CD4-positive, alpha-beta T cell treated with Interleukin-17A for 1 hour (primary cell): ENCODE measurements around the gene REELD1.

Experiments
- DNase-seq: peaks from one replicate; pipeline ENCODE4 v3.0.0-alpha.2; 2020

REELD1 gene

DNA sequence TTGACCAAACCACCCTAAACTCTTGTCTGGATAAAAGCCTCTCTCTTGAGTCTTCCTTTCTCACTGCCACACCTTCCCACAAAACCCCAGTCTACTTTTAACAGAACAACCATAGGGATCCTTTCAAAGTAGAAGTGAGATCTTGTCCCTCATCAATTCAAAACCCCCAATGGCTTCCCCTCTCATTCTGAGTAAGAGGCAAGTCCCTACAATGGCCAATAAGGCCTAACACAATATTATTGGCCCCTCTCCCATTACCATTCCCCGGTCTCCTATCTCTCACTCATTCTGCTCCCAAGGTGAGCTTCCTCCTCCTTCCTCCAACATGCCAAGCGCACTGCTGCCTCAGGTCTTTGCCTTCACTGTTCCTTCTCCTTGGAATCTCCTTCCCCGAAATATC, 57.1 kb downstream of the REELD1 start:
- no peak for DNase-seq

DNA sequence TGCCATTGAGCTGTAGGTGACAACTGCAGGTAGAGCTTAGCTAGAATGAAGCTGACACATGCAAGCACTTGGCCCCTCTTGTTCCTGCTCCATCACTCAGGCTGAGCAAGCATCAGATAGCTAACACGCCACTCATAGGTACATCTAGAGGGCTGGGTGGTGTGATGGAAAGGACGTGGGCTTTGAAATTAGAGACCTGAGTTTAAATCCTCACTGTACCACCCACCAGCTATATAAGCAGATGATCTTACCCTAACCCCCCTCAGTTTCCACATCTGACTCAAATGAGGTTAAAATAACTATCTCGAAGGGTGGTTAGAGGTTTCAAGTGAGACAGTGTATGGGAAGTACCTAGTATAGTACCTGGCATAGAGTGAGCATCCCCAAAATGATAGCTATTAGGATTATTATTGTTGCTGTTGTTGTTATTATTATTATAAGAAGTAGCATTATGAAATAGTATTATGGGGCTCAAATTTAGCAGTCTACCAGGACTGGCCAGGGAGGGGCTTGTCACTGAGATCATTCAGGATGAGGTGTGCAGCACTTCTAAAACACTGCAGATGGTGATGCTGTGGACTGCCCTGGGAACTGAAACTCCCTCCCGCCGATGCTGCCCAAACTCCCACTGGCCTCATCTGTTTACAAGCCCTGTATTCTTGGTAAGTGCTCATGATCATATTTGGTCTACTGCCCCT, 59.0 kb downstream of the REELD1 start:
- DNase-seq, result no peak

DNA sequence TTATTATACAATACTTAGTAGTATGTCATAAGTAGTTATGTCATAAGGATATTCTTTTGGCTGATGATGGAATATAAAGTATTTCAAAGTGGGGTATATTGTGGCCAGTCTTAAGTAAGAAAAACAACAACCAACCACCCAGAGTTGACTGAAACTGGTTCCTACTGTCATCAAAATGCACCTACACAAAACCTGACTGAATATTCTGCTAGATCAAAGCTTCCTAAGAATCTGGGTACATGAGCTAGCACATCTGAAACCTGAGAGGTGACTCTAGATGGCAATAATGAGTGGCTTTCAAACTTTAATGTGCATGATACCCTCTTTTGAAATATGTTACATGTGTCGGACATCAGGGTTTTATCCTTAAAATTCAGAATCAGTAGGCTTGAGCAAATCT, 60.4 kb downstream of the REELD1 start:
- no peak for DNase-seq

DNA sequence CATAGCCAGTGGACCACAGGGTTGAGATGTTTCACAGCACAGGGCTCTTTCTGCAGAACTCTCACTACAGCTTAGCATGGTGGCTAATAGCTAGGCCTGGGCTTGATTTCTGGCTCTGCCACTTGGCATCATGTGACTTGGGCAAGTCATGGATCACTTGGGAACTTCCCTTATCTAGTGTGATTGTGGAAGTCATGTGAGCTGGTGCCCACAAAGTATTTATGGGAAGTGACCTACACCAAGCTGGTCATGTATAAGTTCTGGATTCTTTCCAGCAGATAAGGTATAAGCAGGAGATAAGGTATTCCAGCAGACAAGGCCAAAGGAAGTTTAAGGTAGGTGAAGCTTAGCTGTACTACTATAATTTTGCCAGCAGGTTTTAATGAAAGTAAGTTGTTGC, 61.0 kb downstream of the REELD1 start:
- DNase-seq, result no peak

DNA sequence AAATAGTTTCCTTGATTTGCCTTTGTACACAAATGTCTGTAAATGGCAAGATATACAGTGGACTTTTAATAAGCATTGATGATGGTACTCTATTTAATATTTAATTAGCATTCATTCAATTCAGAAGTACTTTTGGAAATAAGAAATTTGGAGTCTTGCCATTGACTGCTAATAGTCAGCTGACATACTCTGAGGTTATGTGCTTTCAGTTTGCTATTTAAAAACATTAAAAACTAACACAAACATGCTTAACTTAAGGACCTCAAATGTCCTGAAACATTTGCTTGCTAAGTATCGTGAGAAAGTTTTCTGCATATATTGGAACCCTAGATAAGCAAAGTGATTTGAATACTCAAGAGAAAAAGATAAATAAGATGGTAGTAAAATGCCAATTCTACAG, 64.6 kb downstream of the REELD1 start:
- DNase-seq, result no peak
